Measurements from ENCODE around the gene HMGXB3.

The HMGXB3 gene

GRCh38 chr5:150001660-150002486 lies 1.3 kb downstream of the HMGXB3 start:
- H3K4me3 Mint-ChIP-seq = peak overlapping the region; percentile 96
- H3K27ac Mint-ChIP-seq = peak overlapping the region; percentile 96
- H3K27me3 Mint-ChIP-seq = no peaks in the 10 kb centered on the region
- no peaks in the 10 kb centered on the region for H3K9me3 Mint-ChIP-seq (ENCODE audit: low read depth)
- H3K36me3 Mint-ChIP-seq = peaks cover 4% of the 10 kb centered on the region
- H3K4me1 Mint-ChIP-seq (ENCODE audit: low read depth) = peaks cover 52% of the 10 kb centered on the region

- H3K4me3 Mint-ChIP-seq = no peak overlapping the region
- H3K9me3 Mint-ChIP-seq (ENCODE audit: low read depth) = no peaks in the 10 kb centered on the region
- peaks cover 4% of the 10 kb centered on the region for H3K36me3 Mint-ChIP-seq
- no peak overlapping the region for H3K27ac Mint-ChIP-seq
- H3K27me3 Mint-ChIP-seq = no peaks in the 10 kb centered on the region
- peaks cover 48% of the 10 kb centered on the region for H3K4me1 Mint-ChIP-seq (ENCODE audit: low read depth)
These were observed 5.8 kb downstream of the HMGXB3 start for GRCh38 chr5:150006318-150006717.

- H3K27me3 Mint-ChIP-seq = no peaks in the 10 kb centered on the region
- peaks cover 46% of the 10 kb centered on the region for H3K4me1 Mint-ChIP-seq (ENCODE audit: low read depth)
- no peak overlapping the region for H3K4me3 Mint-ChIP-seq
- peaks cover 5% of the 10 kb centered on the region for H3K36me3 Mint-ChIP-seq
- no peak overlapping the region for H3K27ac Mint-ChIP-seq
- no peaks in the 10 kb centered on the region for H3K9me3 Mint-ChIP-seq (ENCODE audit: low read depth)
These were observed 6.5 kb downstream of the HMGXB3 start for GRCh38 chr5:150007050-150007449.

GRCh38 chr5:150009671-150010387 lies 9.3 kb downstream of the HMGXB3 start:
- no peaks in the 10 kb centered on the region for H3K27me3 Mint-ChIP-seq
- H3K9me3 Mint-ChIP-seq (ENCODE audit: low read depth) = no peaks in the 10 kb centered on the region
- peaks cover 24% of the 10 kb centered on the region for H3K4me1 Mint-ChIP-seq (ENCODE audit: low read depth)
- H3K4me3 Mint-ChIP-seq = no peak overlapping the region
- H3K27ac Mint-ChIP-seq = no peak overlapping the region
- H3K36me3 Mint-ChIP-seq = peaks cover 22% of the 10 kb centered on the region

GRCh38 chr5:150013931-150014330 lies 13.4 kb downstream of the HMGXB3 start:
- no peaks in the 10 kb centered on the region for H3K9me3 Mint-ChIP-seq (ENCODE audit: low read depth)
- H3K4me3 Mint-ChIP-seq = no peak overlapping the region
- no peaks in the 10 kb centered on the region for H3K27me3 Mint-ChIP-seq
- H3K4me1 Mint-ChIP-seq (ENCODE audit: low read depth) = peaks cover 4% of the 10 kb centered on the region
- H3K27ac Mint-ChIP-seq = no peak overlapping the region
- peaks cover 34% of the 10 kb centered on the region for H3K36me3 Mint-ChIP-seq

GRCh38 chr5:150014456-150014855 lies 13.9 kb downstream of the HMGXB3 start:
- H3K36me3 Mint-ChIP-seq = peaks cover 39% of the 10 kb centered on the region
- peaks cover 4% of the 10 kb centered on the region for H3K4me1 Mint-ChIP-seq (ENCODE audit: low read depth)
- H3K9me3 Mint-ChIP-seq (ENCODE audit: low read depth) = no peaks in the 10 kb centered on the region
- H3K27ac Mint-ChIP-seq = no peak overlapping the region
- no peak overlapping the region for H3K4me3 Mint-ChIP-seq
- no peaks in the 10 kb centered on the region for H3K27me3 Mint-ChIP-seq

GRCh38 chr5:150015415-150015814 lies 14.9 kb downstream of the HMGXB3 start:
- Mint-ChIP-seq H3K27ac (no peak overlapping the region), H3K27me3 (no peaks in the 10 kb centered on the region), H3K4me1 (ENCODE audit: low read depth) (peaks cover 4% of the 10 kb centered on the region), H3K4me3 (no peak overlapping the region), H3K36me3 (peaks cover 43% of the 10 kb centered on the region), H3K9me3 (ENCODE audit: low read depth) (no peaks in the 10 kb centered on the region)

GRCh38 chr5:150016537-150016936 lies 16.0 kb downstream of the HMGXB3 start:
- Mint-ChIP-seq H3K4me3 (no peak overlapping the region), H3K36me3 (peaks cover 44% of the 10 kb centered on the region), H3K27me3 (no peaks in the 10 kb centered on the region), H3K9me3 (ENCODE audit: low read depth) (no peaks in the 10 kb centered on the region), H3K27ac (no peak overlapping the region), H3K4me1 (ENCODE audit: low read depth) (peaks cover 5% of the 10 kb centered on the region)

GRCh38 chr5:150017226-150018005 lies 16.9 kb downstream of the HMGXB3 start:
- no peak overlapping the region for H3K27ac Mint-ChIP-seq

GRCh38 chr5:150020249-150020648 lies 19.7 kb downstream of the HMGXB3 start:
- Mint-ChIP-seq H3K9me3 (ENCODE audit: low read depth) (no peaks in the 10 kb centered on the region), H3K36me3 (peaks cover 28% of the 10 kb centered on the region), H3K27me3 (no peaks in the 10 kb centered on the region), H3K27ac (no peak overlapping the region), H3K4me3 (no peak overlapping the region), H3K4me1 (ENCODE audit: low read depth) (peaks cover 9% of the 10 kb centered on the region)

More at GRCh38 chr5:150017226-150018005, 16.9 kb downstream of the HMGXB3 start:
- no peak overlapping the region for H3K4me3 Mint-ChIP-seq
- H3K36me3 Mint-ChIP-seq = peaks cover 43% of the 10 kb centered on the region
- H3K27me3 Mint-ChIP-seq = no peaks in the 10 kb centered on the region
- H3K4me1 Mint-ChIP-seq (ENCODE audit: low read depth) = peaks cover 9% of the 10 kb centered on the region
- no peaks in the 10 kb centered on the region for H3K9me3 Mint-ChIP-seq (ENCODE audit: low read depth)

GRCh38 chr5:150021491-150022157 lies 21.1 kb downstream of the HMGXB3 start:
- H3K4me1 Mint-ChIP-seq (ENCODE audit: low read depth) = peaks cover 9% of the 10 kb centered on the region
- H3K36me3 Mint-ChIP-seq = peaks cover 18% of the 10 kb centered on the region
- H3K9me3 Mint-ChIP-seq (ENCODE audit: low read depth) = no peaks in the 10 kb centered on the region
- no peak overlapping the region for H3K4me3 Mint-ChIP-seq
- H3K27me3 Mint-ChIP-seq = no peaks in the 10 kb centered on the region
- peak overlapping the region; percentile 55 for H3K27ac Mint-ChIP-seq

GRCh38 chr5:150022158-150022531 lies 21.6 kb downstream of the HMGXB3 start:
- H3K9me3 Mint-ChIP-seq (ENCODE audit: low read depth) = no peaks in the 10 kb centered on the region
- peaks cover 8% of the 10 kb centered on the region for H3K4me1 Mint-ChIP-seq (ENCODE audit: low read depth)
- no peaks in the 10 kb centered on the region for H3K27me3 Mint-ChIP-seq
- peak overlapping the region; percentile 55 for H3K27ac Mint-ChIP-seq
- peaks cover 18% of the 10 kb centered on the region for H3K36me3 Mint-ChIP-seq
- H3K4me3 Mint-ChIP-seq = no peak overlapping the region

- H3K9me3 Mint-ChIP-seq (ENCODE audit: low read depth) = no peaks in the 10 kb centered on the region
- H3K27ac Mint-ChIP-seq = no peak overlapping the region
- H3K4me3 Mint-ChIP-seq = no peak overlapping the region
- H3K27me3 Mint-ChIP-seq = no peaks in the 10 kb centered on the region
- peaks cover 8% of the 10 kb centered on the region for H3K4me1 Mint-ChIP-seq (ENCODE audit: low read depth)
- H3K36me3 Mint-ChIP-seq = peaks cover 18% of the 10 kb centered on the region
These were observed 22.1 kb downstream of the HMGXB3 start for GRCh38 chr5:150022681-150023080.

- H3K4me3 Mint-ChIP-seq = no peak overlapping the region
- peaks cover 8% of the 10 kb centered on the region for H3K4me1 Mint-ChIP-seq (ENCODE audit: low read depth)
- no peaks in the 10 kb centered on the region for H3K27me3 Mint-ChIP-seq
- peaks cover 20% of the 10 kb centered on the region for H3K36me3 Mint-ChIP-seq
- H3K9me3 Mint-ChIP-seq (ENCODE audit: low read depth) = no peaks in the 10 kb centered on the region
- no peak overlapping the region for H3K27ac Mint-ChIP-seq
These were observed 22.6 kb downstream of the HMGXB3 start for GRCh38 chr5:150023136-150023535.

Data from activated naive CD8-positive, alpha-beta T cell (primary cell).